ENCODE data around the gene CEACAM18.
"Not testable (repeated sequence)": the region's sequence is repeated elsewhere in the genome, so short reads cannot be mapped to it uniquely, and the experiment has no call there.

The CEACAM18 gene

DNA sequence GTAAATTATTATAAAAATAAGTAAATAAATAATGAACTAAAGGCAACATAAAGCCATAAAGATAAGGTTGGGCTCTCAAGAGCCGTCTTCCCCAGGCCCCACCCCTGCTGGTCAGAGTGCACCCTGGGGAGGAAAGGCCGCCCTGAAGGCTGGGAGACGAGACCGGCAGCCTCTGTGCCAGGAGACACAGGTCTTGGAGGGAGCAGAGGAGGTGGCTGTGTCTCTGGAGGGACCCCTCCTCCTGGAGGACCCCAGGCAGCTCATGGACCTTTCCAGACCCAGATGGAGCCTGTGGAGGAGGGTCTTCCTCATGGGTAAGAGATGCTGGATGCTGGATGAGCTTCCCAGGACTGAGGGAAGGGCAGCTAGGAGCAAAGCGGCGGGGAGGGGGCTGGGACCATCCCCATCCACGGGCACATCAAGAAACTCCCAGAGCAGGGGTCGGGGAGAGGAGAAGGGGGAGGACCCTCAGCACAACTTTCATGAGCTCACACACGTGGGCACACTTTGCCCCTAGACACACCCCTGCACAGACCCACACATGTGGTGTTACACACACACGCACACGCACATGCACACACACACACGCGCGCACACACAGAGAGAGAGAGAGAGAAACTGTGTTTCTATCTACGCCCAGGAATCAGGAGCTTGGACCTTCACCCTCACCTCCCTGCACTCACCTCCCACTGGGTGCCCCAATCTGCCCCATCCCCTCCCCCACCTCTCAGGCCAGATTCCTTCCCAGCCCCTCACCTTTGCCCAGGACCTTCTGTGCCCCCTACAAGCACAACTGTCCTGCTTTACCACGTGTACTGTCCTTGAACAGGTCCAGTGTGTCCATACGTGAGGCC is at the start of gene CEACAM18:
TSS of gene CEACAM18 (plus strand) at position 159 of the 854 bp plus-strand sequence.
- DNase-seq, result no peak

- no peak for DNase-seq
Observed at GRCh38 chr19:51430221-51430620, 48.1 kb upstream of the CEACAM18 start.

GRCh38 chr19:51431124-51431523 is 47.2 kb upstream of the CEACAM18 start:
- DNase-seq, result no peak

GRCh38 chr19:51433043-51433442 is 45.3 kb upstream of the CEACAM18 start:
- no peak for DNase-seq

DNA sequence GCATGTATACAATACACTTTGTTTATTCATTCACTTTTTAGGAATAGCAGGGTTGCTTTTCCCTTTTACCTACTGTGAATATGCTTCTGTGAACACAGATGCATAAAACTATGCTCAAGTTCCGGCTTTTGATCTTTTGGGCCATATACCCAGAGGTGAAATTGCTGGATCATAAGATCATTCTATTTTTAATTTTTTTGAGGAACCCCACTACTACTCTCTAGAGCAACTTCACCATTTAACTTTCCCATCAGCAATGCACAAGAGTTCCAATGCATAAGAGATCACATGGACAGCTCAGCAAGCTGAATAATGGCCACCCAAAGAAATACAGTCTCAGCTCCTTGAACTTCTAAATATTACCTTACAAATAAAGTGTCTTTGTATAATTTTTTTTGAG is 43.9 kb upstream of the CEACAM18 start:
- no peak for DNase-seq

DNA sequence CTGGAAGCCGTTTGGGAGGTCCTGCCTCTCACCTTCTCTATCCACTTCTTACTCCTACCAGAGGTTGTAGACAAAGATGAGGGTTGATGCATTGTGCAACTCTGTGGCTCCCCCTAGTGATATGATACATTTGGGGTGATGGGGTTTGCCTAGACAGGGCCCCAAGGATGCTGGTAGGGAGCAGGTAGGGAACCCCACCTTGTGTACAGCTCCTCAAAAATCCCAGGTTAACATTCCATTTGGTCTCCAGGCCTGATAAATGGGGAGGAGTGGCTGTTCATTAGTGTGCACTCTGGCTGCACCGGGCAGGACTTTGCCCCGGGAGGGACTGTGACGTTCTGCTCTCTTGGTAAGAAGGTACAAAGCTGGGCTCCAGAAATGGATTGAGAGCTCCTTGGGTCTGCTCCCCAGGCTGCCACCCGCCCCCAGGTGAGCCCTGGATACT is 39.3 kb upstream of the CEACAM18 start:
- no peak for DNase-seq

DNA sequence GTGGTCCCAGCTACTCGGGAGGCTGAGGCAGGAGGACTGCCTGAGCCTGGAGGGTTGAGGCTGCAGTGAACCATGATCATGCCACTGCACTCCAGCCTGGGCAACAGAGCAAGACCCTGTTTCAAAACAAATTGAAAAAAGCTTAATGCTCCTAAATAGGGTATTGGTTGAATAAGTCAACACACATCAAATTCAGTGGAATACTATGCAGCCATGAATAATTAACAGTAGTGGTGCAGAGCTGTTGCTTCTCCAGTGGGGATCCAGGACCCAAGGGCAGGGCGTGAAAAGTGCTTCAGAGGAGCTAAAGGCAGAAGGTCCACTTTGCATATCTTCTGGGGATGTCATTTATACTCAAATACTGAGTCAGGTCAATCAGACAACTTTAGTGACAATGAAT is 38.3 kb upstream of the CEACAM18 start:
- no peak for DNase-seq

DNA sequence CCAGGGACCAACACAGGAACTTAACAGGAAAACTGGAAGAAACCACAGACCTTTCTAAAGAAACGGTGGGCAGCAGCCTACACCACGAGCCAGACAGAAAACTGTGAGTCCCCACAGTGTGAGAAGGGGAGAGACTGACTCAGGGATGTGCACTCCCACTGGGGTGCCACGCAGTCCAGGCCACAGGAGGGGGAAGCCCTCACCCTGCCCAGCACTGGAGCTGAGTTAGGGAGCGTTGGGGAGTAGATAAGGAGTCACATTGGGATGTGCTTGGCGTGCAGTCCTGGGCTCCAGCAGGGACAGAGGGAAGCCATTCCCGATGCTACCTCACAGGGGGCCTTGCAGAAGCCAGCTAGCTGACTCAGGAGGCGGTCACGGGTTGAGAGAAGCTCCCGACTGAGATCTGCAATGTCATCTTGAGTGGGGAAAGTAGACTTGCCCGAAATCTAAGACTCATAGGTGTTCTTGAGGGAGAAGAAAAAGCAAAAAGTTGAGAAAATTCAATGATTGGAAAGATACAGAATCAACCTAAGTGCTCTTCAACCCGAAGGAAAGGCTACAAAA is 37.4 kb upstream of the CEACAM18 start:
- no peak for DNase-seq

DNA sequence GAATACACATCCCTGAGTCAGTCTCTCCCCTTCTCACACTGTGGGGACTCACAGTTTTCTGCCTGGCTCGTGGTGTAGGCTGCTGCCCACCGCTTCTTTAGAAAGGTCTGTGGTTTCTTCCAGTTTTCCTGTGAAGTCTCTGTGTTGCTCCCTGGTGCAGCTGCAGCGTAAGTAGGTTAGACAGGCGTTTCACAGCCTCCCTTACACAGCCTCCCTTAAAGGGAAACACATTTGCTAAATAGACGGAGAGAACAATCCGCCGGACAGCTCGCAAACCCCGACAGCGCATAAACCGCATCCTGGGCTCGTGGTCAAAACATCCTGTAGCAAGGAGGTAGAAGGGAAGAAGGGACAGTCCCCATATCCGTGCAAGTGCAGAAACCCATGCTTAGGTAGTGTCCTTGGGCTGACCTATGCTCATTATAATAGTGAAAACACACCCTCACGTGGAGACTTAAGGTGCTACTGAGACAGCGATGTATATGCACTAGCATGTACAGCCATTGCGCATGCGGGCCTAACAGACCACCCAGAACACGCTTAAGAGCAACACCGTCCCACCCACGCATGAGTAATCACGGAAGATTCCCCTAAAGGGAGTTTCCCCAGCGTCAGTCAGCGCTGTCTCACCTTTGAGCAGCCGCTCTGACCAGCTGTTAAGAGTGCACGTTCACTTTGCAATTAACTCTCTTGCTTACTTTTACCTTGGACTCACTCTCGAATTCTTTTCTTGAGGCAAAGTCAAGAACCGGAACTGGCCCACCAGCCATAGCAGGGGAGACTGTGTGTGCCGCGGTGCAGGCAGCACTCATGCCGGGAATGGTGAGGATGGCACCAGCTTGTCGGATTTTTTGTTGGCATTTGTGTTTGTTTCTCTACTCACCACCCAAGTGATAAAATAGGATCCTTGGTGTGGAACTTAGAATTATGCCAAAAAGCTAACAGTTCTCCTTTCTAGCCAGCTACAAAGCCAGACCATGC is 36.6 kb upstream of the CEACAM18 start:
- DNase-seq, result no peak

DNA sequence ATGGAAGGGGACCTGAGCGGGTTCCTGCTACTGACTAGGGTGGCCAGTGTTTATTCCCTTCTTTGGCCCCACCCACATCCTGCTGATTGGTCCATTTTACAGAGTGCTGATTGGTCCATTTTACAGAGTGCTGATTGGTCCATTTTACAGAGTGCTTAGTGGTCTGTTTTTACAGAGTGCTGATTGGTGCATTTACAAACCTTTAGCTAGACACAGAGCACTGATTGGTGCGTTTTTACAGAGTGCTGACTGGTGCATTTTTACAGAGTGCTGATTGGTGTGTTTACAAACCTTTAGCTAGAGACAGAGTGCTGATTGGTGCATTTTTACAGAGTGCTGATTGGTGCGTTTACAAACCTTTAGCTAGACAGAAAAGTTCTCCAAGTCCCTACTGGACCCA is 30.8 kb upstream of the CEACAM18 start:
- DNase-seq, result not testable (repeated sequence)

DNA sequence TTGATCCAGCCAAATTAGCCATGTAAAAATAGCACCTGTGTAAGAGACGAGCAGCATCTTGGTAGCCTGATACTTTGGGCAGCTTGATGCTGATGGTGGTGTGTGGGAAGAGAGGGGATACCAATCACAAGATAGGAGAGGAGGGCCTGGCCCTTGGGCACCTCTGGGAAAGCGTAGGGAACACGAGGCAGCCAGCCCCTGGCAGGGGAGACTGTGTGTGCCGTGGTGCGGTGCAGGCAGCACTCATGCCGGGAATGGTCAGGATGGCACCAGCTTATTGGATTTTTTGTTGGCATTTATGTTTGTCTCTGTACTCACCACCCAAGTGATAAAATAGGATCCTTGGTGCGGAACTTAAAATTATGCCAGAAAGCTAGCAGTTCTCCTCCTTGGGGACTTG is 30.3 kb upstream of the CEACAM18 start:
- DNase-seq, result no peak

DNA sequence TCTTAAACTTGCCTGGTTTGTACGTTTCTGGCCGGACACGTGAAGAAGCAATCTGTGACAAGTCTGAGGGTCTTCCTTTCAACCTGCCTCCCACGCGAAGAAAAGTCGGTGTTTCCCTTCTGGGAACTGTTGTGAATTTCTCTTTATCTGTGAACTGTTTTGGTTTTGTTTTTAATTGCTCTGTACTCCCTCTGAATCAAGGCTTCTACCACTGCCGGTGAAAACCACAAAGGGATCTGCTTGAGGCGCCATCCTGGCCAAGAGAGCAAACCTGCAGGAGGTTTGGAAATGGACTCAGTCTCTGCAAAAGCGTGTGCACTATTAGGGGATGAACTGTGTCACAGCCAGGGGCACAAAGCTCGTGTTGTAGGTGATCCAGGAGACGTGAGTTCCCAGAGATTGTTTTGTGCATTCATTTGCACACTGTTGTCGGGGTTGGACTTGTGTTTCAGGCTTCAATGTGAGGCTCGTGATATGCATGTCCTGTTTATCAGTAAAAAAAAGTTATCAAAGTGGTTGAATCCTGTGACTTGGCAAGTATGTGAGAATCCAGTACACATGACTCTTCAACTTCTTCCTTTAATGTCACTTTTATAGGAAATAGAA is 29.8 kb upstream of the CEACAM18 start:
- no peak for DNase-seq

DNA sequence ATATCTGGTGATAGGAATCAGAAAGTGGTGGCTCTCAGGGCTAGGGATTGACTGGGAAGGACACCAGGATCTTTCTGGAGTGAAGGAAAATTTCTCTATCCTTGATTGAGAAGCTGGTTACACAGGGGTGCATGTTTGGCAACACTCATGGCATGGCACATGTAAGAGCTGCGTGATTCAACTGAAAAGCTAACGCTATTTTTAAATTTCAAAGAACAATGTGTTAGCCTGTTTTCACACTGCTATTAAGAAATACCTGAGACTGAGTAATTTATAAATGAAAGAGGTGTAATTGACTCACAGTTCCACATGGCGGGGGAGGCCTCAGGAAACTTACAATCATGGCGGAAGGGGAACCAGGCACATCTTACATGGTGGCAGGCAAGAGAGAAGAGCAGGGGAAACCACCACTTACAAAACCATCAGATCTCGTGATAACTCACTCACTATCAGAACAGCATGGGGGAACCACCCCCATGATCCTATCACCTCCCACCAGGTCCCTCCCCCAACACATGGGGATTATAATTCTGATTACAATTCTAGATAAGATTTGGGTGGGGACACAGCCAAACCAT is 27.5 kb upstream of the CEACAM18 start:
- DNase-seq, result no peak

DNA sequence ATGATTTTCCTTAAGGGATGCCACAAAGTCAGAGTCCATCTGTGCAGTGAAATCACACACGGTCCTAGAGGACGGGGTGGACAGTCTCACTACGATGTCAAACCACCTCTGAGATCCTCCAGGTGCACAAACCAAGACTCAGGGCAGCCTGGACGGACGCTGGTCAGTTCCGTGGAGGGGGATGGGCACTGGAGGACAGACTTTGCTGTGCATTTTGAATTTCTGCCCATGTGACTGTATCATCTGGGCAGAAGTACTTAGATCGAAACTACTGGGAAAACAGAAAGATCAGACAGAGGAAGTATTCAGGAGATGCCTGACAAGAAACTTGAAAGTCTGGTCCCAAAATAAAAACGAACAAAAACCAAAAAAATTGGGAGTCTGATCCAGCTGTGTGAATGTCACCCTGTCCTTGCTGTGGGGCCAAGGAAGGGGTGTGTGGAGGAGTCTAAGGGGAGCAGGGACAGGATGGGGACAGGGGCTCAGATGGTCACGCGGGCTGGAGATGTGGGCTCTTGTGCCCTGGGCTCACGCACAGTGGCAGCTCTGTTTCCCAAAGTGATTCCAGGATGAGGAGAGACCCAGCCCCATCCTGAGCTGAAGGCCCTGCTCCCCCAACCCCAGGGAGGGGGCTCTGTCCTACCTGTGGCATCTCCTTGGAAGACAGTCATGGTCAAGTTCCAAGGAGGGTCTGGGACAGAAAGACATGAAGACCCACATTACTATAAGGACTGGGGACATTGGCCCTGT is 21.6 kb upstream of the CEACAM18 start:
- no peak for DNase-seq

DNA sequence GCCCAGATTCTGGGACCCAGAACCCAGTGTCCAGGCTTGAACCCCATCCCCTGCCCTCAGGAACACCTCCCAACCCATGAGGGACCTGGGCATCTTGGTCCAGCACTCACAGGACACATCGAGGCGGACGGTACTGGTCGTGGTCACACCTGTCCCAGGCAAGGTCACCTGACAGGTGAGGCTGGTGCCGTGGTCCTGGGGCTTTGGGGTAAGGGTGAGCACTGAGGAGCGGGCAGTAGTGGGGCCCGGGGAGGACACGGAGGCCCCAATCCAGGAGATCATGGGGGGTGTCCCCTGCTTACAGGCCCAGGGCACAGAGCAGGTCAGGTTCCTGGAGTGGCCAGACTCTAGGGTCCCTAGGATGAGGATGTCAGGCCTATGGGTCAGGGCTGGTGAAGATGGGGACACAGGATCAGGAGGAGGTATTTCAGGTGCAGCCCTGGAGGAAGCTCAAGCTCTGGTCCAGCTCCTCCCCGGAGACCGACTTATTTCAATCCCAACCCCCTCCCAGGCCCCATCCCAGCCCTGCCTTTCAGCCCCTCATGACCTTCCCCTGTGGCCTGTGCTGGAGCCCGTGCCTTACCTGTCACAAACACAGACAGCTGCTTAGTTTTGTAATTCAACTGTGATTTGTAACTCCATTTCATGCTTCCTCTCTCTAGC is 20.9 kb upstream of the CEACAM18 start:
- DNase-seq, result no peak

DNA sequence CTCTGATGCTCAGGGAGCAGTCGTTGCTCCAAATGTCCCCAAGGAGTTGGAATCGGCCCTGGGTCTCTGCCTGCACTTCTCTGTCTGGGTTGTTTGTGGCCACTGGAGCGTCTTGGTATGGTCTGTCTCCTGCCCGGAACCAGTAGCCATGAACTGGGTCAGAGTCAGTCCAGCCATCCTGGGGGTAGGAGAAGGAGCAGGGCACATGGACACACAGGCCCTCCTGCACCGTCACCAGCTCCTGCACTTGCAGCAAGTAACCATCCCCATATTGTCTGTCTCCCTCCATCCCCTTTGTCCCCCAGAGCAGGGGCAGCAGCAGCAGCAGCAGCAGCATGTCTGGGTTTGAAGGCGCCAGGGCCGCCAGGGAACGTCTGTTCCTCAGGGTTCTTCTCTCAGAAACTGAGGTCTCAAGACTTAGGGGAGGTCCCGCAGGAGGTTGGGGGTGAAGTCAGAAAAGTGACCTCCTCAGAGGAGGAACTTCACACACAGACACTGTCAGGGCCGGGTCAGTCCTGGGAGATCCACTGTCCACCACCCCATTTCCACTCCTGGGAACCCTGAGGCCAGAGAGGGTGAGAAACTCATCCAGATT is 20.2 kb upstream of the CEACAM18 start, which contains the start of gene SIGLEC8:
TSS of gene SIGLEC8 (minus strand) at position 404 of the 595 bp plus-strand sequence. CDS start at position 337, 67 bp downstream.
- no peak for DNase-seq

GRCh38 chr19:51458899-51459505 is 19.3 kb upstream of the CEACAM18 start:
- DNase-seq, result no peak

GRCh38 chr19:51460164-51460992 is 18.0 kb upstream of the CEACAM18 start:
- no peak for DNase-seq

- DNase-seq, result no peak
Observed at GRCh38 chr19:51461723-51462161, 16.6 kb upstream of the CEACAM18 start.

All from T1000 (cell line).